HG02571 (cell line): ENCODE results near the gene VPS29.
"Not testable (repeated sequence)": the region's sequence is repeated elsewhere in the genome, so short reads cannot be mapped to it uniquely, and the experiment has no call there.

Experiments used
- ATAC-seq: cut with Tn5 transposase; IDR thresholded peaks from one replicate; pipeline ENCODE4 v1.9.1; 2021; ENCODE audit warnings: mild to moderate bottlenecking, moderate library complexity; ENCODE audit not compliant: unreplicated experiment

Gene VPS29

DNA sequence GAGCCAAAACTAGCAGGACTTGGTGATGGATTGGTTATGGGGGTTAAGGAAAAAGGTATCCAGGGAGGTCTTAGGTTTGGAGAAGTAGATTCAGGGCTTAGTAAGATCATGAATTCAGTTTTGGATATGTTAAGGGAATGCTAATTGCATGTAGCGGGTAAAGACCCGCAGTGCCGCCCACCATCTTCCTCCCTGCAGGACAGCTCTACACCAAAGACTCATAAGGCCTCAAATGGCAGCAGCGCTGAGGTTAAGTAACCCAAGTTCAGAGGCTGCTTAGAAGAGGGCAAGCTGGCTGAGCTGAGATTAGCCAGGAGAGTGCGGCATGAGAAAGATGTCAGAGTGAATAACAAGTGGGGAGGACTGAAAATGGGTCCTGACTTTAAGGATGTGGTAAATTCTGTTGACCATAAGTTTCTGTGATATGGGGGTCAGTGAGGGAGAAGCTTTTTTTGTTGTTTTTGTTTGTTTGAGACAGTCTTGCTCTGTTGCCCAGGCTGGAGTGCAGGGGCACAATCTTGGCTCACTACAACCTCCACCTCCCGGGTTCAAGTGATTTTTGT, 26.4 kb upstream of the VPS29 start:
- ATAC-seq = no peak

DNA sequence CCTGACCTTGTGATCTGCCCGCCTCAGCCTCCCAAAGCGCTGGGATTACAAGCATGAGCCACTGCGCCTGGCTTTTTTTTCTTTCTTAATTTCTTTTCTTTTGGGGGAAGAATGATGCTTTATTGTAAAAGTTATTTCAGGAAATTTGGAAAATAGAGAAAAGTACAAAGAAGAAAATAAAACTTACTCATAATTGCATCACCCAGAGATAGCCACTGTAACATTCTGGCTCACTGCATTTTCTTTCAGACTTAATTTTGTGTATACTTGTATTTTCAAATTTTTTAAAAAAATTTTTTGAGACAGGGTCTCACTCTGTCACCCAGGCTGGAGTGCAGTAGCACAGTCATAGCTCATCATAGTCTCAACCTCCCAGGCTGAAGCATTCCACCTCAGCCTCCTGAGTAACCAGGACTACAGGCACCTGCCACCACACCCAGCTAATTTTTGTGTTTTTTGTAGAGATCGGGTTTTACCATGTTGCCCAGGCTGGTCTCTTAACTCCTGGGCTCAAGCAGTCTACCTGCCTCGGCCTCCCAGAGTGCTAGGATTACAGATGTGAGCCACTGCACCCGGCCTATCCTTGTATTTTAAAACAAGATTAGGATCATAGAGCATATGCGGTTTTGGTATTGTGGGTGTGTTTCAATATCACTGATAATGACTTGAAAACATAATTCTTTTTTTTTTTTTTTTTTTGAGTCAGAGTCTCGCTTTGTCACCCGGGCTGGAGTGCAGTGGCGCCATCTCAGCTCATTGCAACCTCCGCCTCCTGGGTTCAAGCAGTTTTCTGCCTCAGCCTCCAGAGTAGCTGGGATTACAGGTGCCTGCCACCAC, 19.2 kb upstream of the VPS29 start:
- ATAC-seq = not testable (repeated sequence)

- not testable (repeated sequence) for ATAC-seq
Measured at GRCh38 chr12:110518014-110518413, 16.1 kb upstream of the VPS29 start.

DNA sequence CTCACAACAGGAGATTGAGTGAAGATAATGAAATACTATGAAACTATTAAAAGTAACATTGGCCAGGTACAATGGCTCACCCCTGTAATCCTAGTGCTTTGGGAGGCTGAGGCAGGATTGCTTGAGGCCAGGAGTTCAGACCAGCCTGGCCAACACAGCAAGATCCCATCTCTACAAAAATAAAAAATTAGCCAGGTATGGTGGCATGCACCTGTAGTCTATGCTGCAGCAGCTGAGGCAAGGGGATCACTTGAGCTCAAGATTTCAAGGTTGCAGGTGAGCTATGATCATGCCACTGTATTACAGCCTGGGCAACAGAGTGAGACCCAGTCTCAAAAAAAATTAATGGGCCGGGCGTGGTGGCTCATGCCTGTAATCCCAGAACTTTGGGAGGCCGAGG, 15.1 kb upstream of the VPS29 start:
- no peak for ATAC-seq

DNA sequence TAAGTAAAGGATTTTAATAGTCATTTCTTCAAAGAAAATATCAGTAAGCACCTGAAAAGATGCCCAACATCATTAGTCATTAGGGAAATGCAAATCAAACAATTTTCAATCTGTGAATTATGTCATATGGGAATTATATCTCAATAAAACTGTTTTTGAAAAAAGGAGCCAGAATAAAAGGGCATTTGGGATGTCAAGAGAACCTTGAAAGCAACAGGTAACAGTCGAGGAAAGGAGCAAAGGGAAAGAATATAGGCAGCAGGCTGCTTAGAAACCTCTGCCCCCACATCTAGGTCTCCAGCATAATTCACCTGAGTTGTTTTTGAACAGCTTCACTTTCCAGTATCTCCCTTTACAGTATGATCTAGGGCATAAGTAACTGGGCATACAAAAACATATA, 12.5 kb upstream of the VPS29 start:
- ATAC-seq = no peak

- no peak for ATAC-seq
Measured at GRCh38 chr12:110513842-110514241, 11.9 kb upstream of the VPS29 start.

- ATAC-seq = no peak
Measured at GRCh38 chr12:110508071-110508586, 6.2 kb upstream of the VPS29 start.

GRCh38 chr12:110505332-110505731, 3.4 kb upstream of the VPS29 start:
- ATAC-seq = no peak

DNA sequence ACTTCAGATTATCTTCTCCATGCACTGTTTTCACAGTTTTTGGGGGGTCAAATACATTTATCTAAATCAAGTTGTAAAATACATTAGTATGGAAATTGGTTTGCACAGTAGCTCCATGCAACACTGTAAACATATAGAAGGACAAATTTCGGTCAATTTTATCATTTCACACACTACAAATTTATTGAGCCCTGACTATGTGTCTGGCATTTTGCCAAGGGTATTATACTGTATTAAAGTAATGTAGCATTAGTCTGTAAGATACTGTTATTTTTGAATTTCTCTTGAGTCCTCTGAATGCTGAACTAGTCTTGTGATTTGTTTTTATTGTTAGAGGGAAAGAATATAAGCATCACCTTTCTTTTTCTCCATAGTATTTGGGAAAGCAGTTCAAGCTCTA, 1.5 kb upstream of the VPS29 start:
- no peak for ATAC-seq

DNA sequence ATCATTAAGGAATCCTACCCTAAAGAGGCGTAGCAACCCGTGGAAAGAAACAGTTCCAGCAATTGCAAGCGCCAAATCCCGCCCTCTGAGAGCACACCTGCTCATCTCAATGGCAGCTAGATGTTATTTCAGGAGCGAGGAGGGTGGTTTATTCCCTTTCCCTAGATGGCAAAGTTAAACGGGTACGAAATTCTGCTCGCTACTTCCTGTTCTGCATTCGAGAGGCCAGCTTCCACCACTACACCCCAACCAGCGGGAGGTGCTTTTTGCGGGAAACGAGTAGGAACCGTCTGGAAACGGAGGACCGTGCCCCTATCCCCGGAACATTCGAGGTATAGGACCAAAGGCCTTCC, 536 bp downstream of the VPS29 start:
- peak; percentile 28 for ATAC-seq

- no peak for ATAC-seq
Measured at GRCh38 chr12:110498984-110499706, 2.8 kb downstream of the VPS29 start.

- no peak for ATAC-seq
Measured at GRCh38 chr12:110475426-110475825, 26.5 kb downstream of the VPS29 start.

- ATAC-seq = peak; percentile 77
Measured at GRCh38 chr12:110468214-110469048, 33.5 kb downstream of the VPS29 start, which contains the start of the genes FAM216A and GPN3. TSS of gene FAM216A (plus strand) at chr12:110468845. CDS start at chr12:110468876, 31 bp downstream. TSS of gene GPN3 (minus strand) at chr12:110468257. CDS start at chr12:110468203, 54 bp downstream.

GRCh38 chr12:110467847-110468213, 34.1 kb downstream of the VPS29 start:
- ATAC-seq = no peak

DNA sequence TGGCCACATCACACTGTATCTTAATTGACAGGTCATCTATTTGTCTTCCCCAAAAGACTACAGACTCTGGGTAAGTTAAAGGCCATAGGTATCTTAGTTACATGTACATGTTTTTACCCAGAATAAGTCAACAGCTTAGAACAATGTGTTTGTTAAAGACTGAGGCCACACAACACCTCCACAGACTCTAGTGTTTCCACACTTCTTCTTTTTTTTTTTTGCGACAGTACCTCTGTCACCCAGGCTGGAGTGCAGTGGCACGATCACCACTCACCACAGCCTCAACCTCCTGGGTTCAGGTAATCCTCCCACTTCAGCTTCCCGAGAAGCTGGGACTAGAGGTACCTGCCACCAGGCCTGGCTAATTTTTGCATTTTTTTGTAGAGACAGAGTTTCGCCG, 35.1 kb downstream of the VPS29 start:
- no peak for ATAC-seq

DNA sequence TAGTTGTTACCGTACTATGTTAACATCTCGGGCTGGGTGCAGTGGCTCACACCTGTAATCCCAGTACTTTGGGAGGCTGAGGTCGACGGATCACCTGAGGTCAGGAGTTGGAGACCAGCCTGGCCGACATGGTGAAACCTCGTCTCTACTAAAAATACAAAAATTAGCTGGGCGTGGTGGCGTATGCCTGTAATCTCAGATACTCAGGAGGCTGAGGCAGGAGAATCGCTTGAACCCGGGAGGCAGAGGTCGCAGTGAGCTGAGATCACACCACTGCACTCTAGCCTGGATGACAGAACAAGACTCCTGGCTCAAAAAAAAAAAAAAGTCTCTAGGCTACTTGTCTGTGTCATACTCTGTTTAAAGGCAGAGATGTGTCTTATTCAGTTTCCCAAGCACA, 36.1 kb downstream of the VPS29 start:
- not testable (repeated sequence) for ATAC-seq

GRCh38 chr12:110465024-110465423, 36.9 kb downstream of the VPS29 start:
- ATAC-seq = no peak

- not testable (repeated sequence) for ATAC-seq
Measured at GRCh38 chr12:110461189-110461588, 40.7 kb downstream of the VPS29 start.

- ATAC-seq = no peak
Measured at GRCh38 chr12:110458756-110459155, 43.2 kb downstream of the VPS29 start.

- ATAC-seq = no peak
Measured at GRCh38 chr12:110453569-110454296, 48.2 kb downstream of the VPS29 start.
